ENCODE results near the gene PUSL1.

DNA sequence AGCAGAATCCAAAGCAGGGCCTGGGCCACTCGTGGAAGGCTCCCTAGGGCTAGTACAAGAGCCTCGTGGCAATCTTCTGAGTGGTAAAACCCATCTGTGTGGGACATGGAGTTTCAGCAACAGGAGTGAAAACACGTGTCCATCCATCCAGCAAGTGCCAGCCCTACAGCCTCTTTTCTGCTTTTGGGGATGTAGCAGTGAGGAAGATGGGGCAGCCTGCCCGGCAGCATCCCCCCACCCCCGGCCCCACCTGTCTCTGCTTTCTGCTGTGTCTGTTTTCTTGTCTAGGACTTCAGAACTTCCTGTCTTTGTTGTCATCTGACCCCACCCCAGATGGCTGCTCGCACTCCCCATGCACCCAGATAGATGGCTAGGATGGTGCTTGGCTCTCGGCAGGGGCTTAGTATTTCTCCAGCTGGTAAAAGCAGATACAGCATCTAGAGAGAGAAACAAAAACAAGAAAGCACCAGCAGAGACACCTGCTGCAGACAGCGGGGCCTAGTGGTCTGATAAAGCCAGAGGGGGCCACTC is 17.7 kb downstream of the PUSL1 start:
- TF ChIP-seq JUNB (IDR thresholded peaks at IDR 0.05; ENCODE audit: unreplicated experiment) (no peak), EZH2phosphoT487 (IDR thresholded peaks at IDR 0.05; ENCODE audit: unreplicated experiment) (no peak), EZH2 (IDR thresholded peaks at IDR 0.05; ENCODE audit: low read depth, unreplicated experiment) (no peak), POLR2AphosphoS5 (IDR thresholded peaks at IDR 0.05; ENCODE audit: low read depth) (no peak)
- TF ChIP-seq, protein P1, sequence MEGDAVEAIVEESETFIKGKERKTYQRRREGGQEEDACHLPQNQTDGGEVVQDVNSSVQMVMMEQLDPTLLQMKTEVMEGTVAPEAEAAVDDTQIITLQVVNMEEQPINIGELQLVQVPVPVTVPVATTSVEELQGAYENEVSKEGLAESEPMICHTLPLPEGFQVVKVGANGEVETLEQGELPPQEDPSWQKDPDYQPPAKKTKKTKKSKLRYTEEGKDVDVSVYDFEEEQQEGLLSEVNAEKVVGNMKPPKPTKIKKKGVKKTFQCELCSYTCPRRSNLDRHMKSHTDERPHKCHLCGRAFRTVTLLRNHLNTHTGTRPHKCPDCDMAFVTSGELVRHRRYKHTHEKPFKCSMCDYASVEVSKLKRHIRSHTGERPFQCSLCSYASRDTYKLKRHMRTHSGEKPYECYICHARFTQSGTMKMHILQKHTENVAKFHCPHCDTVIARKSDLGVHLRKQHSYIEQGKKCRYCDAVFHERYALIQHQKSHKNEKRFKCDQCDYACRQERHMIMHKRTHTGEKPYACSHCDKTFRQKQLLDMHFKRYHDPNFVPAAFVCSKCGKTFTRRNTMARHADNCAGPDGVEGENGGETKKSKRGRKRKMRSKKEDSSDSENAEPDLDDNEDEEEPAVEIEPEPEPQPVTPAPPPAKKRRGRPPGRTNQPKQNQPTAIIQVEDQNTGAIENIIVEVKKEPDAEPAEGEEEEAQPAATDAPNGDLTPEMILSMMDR (conservative IDR thresholded peaks at IDR 0.05; ENCODE audit: low read depth in 2 of 2): no peak

Measured in GM23338 (cell line).